SK-N-SH treated with all-trans-retinoic acid at 6 μM for 48 hours (cell line): ENCODE measurements around the gene KCNJ1.

Experiments
- ESRRG ChIP-seq: fragments of 250-450 bp; sonication (Bioruptor Pico); IDR thresholded peaks from 2 replicates; pipeline ENCODE4 v1.6.1; 2021; ENCODE audit warnings: mild to moderate bottlenecking
- SNAI2 ChIP-seq: fragments of 250-450 bp; sonication (Bioruptor Pico); IDR thresholded peaks from 2 replicates; pipeline ENCODE4 v1.5.0; 2020; ENCODE audit warnings: mild to moderate bottlenecking, moderate library complexity
- ZC3H10 ChIP-seq: fragments of 250-450 bp; sonication (Bioruptor Pico); IDR thresholded peaks from 2 replicates; pipeline ENCODE4 v1.5.1; 2021; ENCODE audit warnings: mild to moderate bottlenecking, moderate library complexity
- ZFP3 ChIP-seq: fragments of 250-450 bp; sonication (Bioruptor Pico); IDR thresholded peaks from 2 replicates; pipeline ENCODE4 v1.5.0; 2020; ENCODE audit warnings: mild to moderate bottlenecking, moderate library complexity
- ZNF8 ChIP-seq: fragments of 450-650 bp; formaldehyde crosslinking; IDR thresholded peaks from 2 replicates; pipeline ENCODE4 v1.5.0; 2020; ENCODE audit warnings: mild to moderate bottlenecking, moderate library complexity
- TF ChIP-seq, protein P1 (sequence below): fragments of 250-450 bp; sonication (Bioruptor Pico); IDR thresholded peaks from 2 replicates; pipeline ENCODE4 v1.8.0; 2020; ENCODE audit warnings: mild to moderate bottlenecking, moderate library complexity, borderline replicate concordance
- TF ChIP-seq, protein P2 (sequence below): fragments of 250-450 bp; sonication (Bioruptor Pico); IDR thresholded peaks from 2 replicates; pipeline ENCODE4 v1.5.0; 2020; ENCODE audit warnings: mild to moderate bottlenecking, moderate library complexity

DNA sequence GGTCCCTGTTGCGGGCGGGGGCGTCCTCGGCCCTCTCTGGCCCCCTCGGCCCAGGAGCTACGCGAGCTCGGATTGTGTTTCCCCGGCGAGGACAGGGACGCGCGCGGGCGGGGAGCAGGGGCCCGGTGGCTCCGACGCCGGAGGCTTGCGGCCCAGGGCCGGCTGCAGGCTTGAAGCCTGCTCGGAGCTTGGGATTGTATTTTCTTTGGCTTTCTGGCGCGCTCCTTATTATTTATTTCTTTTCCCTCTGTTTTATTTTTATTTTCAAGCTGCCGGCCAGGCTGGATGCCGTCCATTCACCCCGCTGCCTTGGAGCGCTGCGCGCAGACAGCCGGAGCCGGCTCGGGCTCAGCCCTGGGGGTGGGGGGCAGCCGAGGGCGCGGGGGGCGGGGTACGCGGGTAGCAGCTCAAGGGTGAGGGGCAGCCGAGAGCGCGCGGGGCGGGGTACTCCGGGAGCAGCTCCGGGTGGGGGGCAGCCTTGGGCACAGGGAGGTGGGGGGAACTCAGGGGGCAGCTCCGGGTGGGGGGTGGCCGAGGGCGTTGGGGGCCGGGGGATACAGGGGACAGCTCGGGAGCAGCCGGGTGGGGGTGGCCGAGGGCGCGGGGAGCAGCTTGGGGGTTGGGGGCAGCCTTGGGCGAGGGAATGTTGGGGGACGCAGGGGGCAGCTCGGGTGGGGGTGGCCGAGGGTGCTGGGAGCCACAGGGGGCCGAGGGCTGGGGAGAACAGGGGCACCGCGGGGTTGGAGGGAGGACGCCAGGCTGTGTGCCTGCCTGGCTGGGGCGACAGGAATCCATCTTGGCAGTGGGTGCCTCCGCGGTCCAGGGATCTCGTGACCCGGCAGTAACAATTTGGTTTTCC lies 42.7 kb downstream of the KCNJ1 start:
- TF ChIP-seq, protein P1, sequence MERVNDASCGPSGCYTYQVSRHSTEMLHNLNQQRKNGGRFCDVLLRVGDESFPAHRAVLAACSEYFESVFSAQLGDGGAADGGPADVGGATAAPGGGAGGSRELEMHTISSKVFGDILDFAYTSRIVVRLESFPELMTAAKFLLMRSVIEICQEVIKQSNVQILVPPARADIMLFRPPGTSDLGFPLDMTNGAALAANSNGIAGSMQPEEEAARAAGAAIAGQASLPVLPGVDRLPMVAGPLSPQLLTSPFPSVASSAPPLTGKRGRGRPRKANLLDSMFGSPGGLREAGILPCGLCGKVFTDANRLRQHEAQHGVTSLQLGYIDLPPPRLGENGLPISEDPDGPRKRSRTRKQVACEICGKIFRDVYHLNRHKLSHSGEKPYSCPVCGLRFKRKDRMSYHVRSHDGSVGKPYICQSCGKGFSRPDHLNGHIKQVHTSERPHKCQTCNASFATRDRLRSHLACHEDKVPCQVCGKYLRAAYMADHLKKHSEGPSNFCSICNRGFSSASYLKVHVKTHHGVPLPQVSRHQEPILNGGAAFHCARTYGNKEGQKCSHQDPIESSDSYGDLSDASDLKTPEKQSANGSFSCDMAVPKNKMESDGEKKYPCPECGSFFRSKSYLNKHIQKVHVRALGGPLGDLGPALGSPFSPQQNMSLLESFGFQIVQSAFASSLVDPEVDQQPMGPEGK (CRISPR knock-in tag) = no peak
- TF ChIP-seq ZFP3 (CRISPR knock-in tag) (no peak), ESRRG (CRISPR knock-in tag) (no peak), SNAI2 (CRISPR knock-in tag) (no peak), ZC3H10 (CRISPR knock-in tag) (no peak), ZNF8 (no peak)
- TF ChIP-seq, protein P2, sequence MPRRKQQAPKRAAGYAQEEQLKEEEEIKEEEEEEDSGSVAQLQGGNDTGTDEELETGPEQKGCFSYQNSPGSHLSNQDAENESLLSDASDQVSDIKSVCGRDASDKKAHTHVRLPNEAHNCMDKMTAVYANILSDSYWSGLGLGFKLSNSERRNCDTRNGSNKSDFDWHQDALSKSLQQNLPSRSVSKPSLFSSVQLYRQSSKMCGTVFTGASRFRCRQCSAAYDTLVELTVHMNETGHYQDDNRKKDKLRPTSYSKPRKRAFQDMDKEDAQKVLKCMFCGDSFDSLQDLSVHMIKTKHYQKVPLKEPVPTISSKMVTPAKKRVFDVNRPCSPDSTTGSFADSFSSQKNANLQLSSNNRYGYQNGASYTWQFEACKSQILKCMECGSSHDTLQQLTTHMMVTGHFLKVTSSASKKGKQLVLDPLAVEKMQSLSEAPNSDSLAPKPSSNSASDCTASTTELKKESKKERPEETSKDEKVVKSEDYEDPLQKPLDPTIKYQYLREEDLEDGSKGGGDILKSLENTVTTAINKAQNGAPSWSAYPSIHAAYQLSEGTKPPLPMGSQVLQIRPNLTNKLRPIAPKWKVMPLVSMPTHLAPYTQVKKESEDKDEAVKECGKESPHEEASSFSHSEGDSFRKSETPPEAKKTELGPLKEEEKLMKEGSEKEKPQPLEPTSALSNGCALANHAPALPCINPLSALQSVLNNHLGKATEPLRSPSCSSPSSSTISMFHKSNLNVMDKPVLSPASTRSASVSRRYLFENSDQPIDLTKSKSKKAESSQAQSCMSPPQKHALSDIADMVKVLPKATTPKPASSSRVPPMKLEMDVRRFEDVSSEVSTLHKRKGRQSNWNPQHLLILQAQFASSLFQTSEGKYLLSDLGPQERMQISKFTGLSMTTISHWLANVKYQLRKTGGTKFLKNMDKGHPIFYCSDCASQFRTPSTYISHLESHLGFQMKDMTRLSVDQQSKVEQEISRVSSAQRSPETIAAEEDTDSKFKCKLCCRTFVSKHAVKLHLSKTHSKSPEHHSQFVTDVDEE (CRISPR knock-in tag) = no peak
